ENCODE measurements around the gene METTL21C.

The METTL21C gene

GRCh38 chr13:102692491-102692826, 2.4 kb downstream of the METTL21C start:
- TF ChIP-seq, protein P1, sequence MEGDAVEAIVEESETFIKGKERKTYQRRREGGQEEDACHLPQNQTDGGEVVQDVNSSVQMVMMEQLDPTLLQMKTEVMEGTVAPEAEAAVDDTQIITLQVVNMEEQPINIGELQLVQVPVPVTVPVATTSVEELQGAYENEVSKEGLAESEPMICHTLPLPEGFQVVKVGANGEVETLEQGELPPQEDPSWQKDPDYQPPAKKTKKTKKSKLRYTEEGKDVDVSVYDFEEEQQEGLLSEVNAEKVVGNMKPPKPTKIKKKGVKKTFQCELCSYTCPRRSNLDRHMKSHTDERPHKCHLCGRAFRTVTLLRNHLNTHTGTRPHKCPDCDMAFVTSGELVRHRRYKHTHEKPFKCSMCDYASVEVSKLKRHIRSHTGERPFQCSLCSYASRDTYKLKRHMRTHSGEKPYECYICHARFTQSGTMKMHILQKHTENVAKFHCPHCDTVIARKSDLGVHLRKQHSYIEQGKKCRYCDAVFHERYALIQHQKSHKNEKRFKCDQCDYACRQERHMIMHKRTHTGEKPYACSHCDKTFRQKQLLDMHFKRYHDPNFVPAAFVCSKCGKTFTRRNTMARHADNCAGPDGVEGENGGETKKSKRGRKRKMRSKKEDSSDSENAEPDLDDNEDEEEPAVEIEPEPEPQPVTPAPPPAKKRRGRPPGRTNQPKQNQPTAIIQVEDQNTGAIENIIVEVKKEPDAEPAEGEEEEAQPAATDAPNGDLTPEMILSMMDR (IDR thresholded peaks at IDR 0.05; ENCODE audit: low read depth, low read length, missing control alignments), result no peak
- no peak overlapping the region for H3K4me3 ChIP-seq (replicated peaks; ENCODE audit: low read depth, low read length)
- no peak for DNase-seq (ENCODE audit: extremely low read depth, low read depth)

DNA sequence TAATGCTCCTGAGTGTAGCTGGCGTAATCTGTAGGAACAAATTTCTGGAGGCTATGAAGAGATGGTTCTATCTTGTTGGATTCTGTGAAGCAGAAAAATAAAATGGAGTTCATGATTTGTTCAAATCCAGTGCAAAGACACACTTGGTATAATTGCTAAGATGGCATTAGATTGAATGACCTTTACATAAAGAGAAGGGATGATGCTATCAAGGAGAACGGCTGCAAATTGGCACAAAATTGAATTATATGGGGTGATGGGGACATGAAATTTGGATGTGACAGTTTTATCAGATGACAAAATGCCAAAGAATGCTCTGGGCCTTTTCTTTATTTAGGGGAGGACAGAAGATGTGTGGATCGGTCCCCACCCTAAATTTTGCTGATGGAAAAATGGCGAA, 4.0 kb downstream of the METTL21C start:
- TF ChIP-seq, protein P1 (IDR thresholded peaks at IDR 0.05; ENCODE audit: low read depth, low read length, missing control alignments), result no peak
- no peak for DNase-seq (ENCODE audit: extremely low read depth, low read depth)

GRCh38 chr13:102688306-102688973, 6.4 kb downstream of the METTL21C start:
- no peak for DNase-seq (ENCODE audit: extremely low read depth, low read depth)
- TF ChIP-seq, protein P1 (IDR thresholded peaks at IDR 0.05; ENCODE audit: low read depth, low read length, missing control alignments), result no peak
- H3K4me3 ChIP-seq (replicated peaks; ENCODE audit: low read depth, low read length), result no peak overlapping the region

More for the DNA sequence above, 4.0 kb downstream of the METTL21C start:
- H3K4me3 ChIP-seq (replicated peaks; ENCODE audit: low read depth, low read length), result no peak overlapping the region

DNA sequence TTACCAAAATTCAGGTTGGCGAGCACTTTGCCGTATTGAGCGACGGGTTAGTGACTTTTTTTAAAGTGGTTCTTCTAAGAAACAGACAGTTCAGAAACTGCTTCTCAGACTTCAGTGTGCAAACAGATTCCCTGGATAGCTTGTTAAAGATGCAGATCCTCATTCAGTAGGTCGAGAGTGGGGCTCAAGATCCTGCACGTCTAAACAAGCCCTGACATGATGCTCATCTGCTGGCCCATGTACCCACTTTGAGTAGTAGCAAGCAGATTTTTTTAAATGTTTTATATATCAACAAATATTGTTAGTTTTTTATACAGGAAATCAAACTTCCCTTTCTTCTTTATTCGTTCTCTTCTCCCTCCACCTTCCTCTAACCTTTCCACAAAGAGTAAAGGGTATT, 7.3 kb downstream of the METTL21C start:
- TF ChIP-seq, protein P1 (IDR thresholded peaks at IDR 0.05; ENCODE audit: low read depth, low read length, missing control alignments), result no peak
- no peak for DNase-seq (ENCODE audit: extremely low read depth, low read depth)
- H3K4me3 ChIP-seq (replicated peaks; ENCODE audit: low read depth, low read length), result no peak overlapping the region

DNA sequence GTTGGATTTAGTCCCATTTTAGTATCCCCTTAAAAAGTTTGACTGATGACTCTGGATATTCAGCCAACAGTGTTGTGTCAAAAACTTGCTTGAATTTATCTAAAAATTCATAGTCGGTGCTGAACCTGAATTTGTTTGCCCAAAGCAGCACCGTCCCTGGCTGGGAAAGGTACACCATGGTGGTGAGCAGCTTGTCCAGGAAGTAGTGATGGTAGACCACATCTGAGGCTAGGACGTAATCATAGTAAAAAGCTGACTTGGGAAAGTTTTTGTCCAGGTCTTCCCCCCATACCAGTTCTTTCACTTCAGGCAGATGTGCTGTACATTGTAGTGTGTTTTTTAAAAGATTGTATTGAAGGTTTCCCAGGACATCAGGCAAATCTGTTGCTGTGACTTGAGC, 8.8 kb downstream of the METTL21C start:
- no peak overlapping the region for H3K4me3 ChIP-seq (replicated peaks; ENCODE audit: low read depth, low read length)
- DNase-seq (ENCODE audit: extremely low read depth, low read depth), result no peak
- TF ChIP-seq, protein P1 (IDR thresholded peaks at IDR 0.05; ENCODE audit: low read depth, low read length, missing control alignments), result no peak

DNA sequence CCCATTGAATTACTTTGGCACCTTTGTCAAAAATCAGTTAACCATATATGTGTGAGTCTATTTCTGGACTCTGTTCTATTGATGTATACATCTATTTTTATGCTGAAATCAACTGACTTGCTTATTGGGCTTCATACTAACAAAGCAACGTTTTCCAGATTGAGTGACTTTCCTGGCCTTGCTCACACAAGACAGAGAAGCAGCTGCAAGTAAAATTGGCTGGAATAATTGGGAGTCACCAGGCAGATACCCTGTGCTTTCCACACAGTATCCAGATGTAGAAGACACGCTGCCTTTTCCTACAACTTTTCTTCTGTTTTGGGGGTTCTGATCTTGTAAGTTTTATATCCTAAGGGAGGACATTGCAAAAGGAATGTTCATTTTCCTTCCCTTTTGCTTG, 11.2 kb downstream of the METTL21C start:
- TF ChIP-seq, protein P1 (IDR thresholded peaks at IDR 0.05; ENCODE audit: low read depth, low read length, missing control alignments), result no peak
- H3K4me3 ChIP-seq (replicated peaks; ENCODE audit: low read depth, low read length), result no peak overlapping the region
- DNase-seq (ENCODE audit: extremely low read depth, low read depth), result no peak

DNA sequence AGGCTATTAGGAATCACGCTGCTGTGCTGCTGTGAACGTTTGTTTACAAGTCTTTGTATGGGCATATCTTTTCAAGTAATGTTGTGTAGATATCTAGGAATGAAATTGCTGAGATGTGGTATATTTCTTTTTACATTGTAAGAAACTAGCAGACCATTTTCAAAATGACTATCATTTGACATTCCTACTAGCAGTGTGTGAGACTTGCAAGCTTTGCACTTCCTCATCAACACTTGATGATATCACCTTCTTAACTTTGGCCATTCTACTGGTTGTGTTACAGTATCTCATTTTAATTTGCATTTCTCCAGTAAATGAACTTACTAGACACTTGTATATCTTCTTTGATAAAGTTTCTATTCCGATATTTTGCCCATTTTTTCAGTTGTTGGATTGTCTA, 12.1 kb downstream of the METTL21C start:
- no peak overlapping the region for H3K4me3 ChIP-seq (replicated peaks; ENCODE audit: low read depth, low read length)
- no peak for DNase-seq (ENCODE audit: extremely low read depth, low read depth)
- TF ChIP-seq, protein P1 (IDR thresholded peaks at IDR 0.05; ENCODE audit: low read depth, low read length, missing control alignments), result no peak

Data from HFF-Myc (cell line).